CD4-positive, CD25-positive, alpha-beta regulatory T cell (primary cell): ENCODE results near the gene UBN1. TPM values are rescaled to one million over a fixed set of nuclear protein-coding genes. Genes with fewer than 3 reads are reported as not detected.
A peak's percentile ranks its signal among the peaks of the same experiment; 100 is the strongest.

Source experiments
- ATAC-seq, 2 donors: fragments of 150-1000 bp; cut with Tn5 transposase; one replicate each; pipeline ENCODE4 v1.10.0; 2021; ENCODE audit warnings: low read depth in 2 of 2, moderate number of reproducible peaks in 2 of 2, moderate library complexity in 1 of 2
- DNase-seq, 3 donors: peaks; one replicate each; pipeline versions ENCODE4 v3.0.0 to v3.0.0-alpha.2; 2012 to 2022; ENCODE audit warnings: mixed read lengths in 1 of 3
- H3K27ac ChIP-seq: one replicate; pipeline ENCODE4 v1.7.0; 2013; ENCODE audit warnings: mild to moderate bottlenecking, low read length; ENCODE audit not compliant: insufficient read depth, poor library complexity, severe bottlenecking
- H3K27me3 ChIP-seq: one replicate; pipeline ENCODE4 v1.7.0; 2013; ENCODE audit warnings: low read length; ENCODE audit not compliant: control insufficient read depth, insufficient read depth
- H3K36me3 ChIP-seq: one replicate; pipeline ENCODE4 v1.7.0; 2013; ENCODE audit warnings: mild to moderate bottlenecking, low read length, moderate library complexity; ENCODE audit not compliant: control insufficient read depth, insufficient read depth
- H3K4me1 ChIP-seq: 2 replicates; pipeline ENCODE4 v1.7.0; 2013; ENCODE audit warnings: mild to moderate bottlenecking, low read length; ENCODE audit not compliant: insufficient read depth, control insufficient read depth, poor library complexity, severe bottlenecking
- H3K4me3 ChIP-seq: one replicate; pipeline ENCODE4 v1.7.0; 2013; ENCODE audit warnings: low read depth, mild to moderate bottlenecking, low read length, moderate library complexity
- H3K9me3 ChIP-seq, 2 experiments: 1 replicate in 1 of 2; 2 replicates in 1 of 2; pipeline ENCODE4 v1.7.0; 2013; ENCODE audit warnings: low read length in 2 of 2, mild to moderate bottlenecking in 1 of 2, moderate library complexity in 1 of 2; ENCODE audit not compliant: control insufficient read depth in 2 of 2
- H3K27ac Mint-ChIP-seq, 3 donors: one replicate each; pipeline ENCODE4 v1.8.0; 2020 to 2022; ENCODE audit warnings: mild to moderate bottlenecking in 3 of 3, mixed read lengths in 3 of 3, moderate library complexity in 2 of 3
- H3K27me3 Mint-ChIP-seq: one replicate; pipeline ENCODE4 v1.8.0; 2022; ENCODE audit warnings: mild to moderate bottlenecking, mixed read lengths
- H3K36me3 Mint-ChIP-seq: one replicate; pipeline ENCODE4 v1.8.0; 2020; ENCODE audit warnings: mixed read lengths
- H3K4me1 Mint-ChIP-seq, 4 donors: one replicate each; pipeline ENCODE4 v1.8.0; 2020 to 2022; ENCODE audit warnings: mixed read lengths in 4 of 4, mild to moderate bottlenecking in 1 of 4
- H3K4me3 Mint-ChIP-seq, 4 donors: one replicate each; pipeline ENCODE4 v1.8.0; 2020 to 2022; ENCODE audit warnings: mild to moderate bottlenecking in 4 of 4, mixed read lengths in 4 of 4, moderate library complexity in 3 of 4
- H3K9me3 Mint-ChIP-seq, 7 donors: one replicate each; pipeline ENCODE4 v1.8.0; 2020 to 2022; ENCODE audit warnings: mixed read lengths in 7 of 7, mild to moderate bottlenecking in 3 of 7, moderate library complexity in 2 of 7
- polyA plus RNA-seq, 4 donors: library from polyadenylated mRNA; unstranded; fragments of 300-500 nt; fragmentation: Illumina TruSeq; gene quantifications; one replicate each; pipeline ENCODE4 v1.2.3, GENCODE V29; 2021
- total RNA-seq: library from RNA; stranded (reverse); gene quantifications from one replicate; pipeline ENCODE4 v1.2.3, GENCODE V29; 2022

The UBN1 gene
- total and polyA plus RNA-seq, 5 donors from 2014 or later, result 10.8 to 65.3 (median 11.4) TPM

- Histone ChIP-seq H3K9me3 (no peaks in the 10 kb centered on the region), H3K4me3 (no peak overlapping the region), H3K4me1 (no peaks in the 10 kb centered on the region), H3K27ac (no peak overlapping the region), H3K36me3 (peaks cover 77% of the 10 kb centered on the region), H3K27me3 (no peaks in the 10 kb centered on the region)
- H3K36me3 Mint-ChIP-seq, result peaks cover 38% of the 10 kb centered on the region
- H3K4me3 Mint-ChIP-seq, result no peak overlapping the region
- DNase-seq (no peak), ATAC-seq (no peak)
- no peak overlapping the region for H3K27ac Mint-ChIP-seq
- H3K27me3 Mint-ChIP-seq, result no peaks in the 10 kb centered on the region
- H3K4me1 Mint-ChIP-seq, result peaks cover 0 to 7% (median 3%) of the 10 kb centered on the region in 4 donors
- H3K9me3 Mint-ChIP-seq, result peaks cover 0 to 1% (median 0%) of the 10 kb centered on the region in 7 donors
Observed at GRCh38 chr16:4825196-4825595, 22.1 kb upstream of the UBN1 start.

DNA sequence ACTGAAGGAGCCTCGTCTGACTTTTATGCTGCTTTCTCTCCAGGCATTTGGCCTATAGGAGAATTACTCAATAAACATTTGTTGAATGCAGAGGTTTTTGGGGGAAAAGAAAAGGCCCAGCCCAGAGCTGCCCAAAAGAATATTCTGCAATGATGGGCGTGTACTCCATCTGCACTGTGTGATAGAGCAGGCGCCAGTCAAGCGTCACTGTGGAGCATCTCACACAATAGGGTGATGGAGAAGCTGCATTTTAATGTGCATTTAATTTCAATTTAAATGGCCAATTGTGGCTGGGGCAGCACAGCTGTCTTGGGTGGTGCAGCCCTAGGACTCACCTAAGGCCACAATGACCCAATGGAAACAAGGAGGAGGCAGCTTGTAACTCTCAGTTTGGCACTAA lies 20.8 kb upstream of the UBN1 start:
- Mint-ChIP-seq H3K9me3 (peaks cover 0 to 1% (median 0%) of the 10 kb centered on the region in 7 donors), H3K27me3 (no peaks in the 10 kb centered on the region), H3K4me3 (no peak overlapping the region), H3K27ac (no peak overlapping the region), H3K36me3 (peaks cover 40% of the 10 kb centered on the region), H3K4me1 (peaks cover 0 to 10% (median 5%) of the 10 kb centered on the region in 4 donors)
- Histone ChIP-seq H3K4me1 (no peaks in the 10 kb centered on the region), H3K4me3 (no peak overlapping the region), H3K36me3 (peaks cover 81% of the 10 kb centered on the region), H3K27me3 (no peaks in the 10 kb centered on the region), H3K9me3 (no peaks in the 10 kb centered on the region), H3K27ac (no peak overlapping the region)
- no peak for DNase-seq
- no peak for ATAC-seq

- Mint-ChIP-seq H3K9me3 (peaks cover 0 to 1% (median 0%) of the 10 kb centered on the region in 7 donors), H3K4me3 (no peak overlapping the region), H3K4me1 (peaks cover 0 to 11% (median 5%) of the 10 kb centered on the region in 4 donors), H3K27ac (no peak overlapping the region), H3K27me3 (no peaks in the 10 kb centered on the region), H3K36me3 (peaks cover 43% of the 10 kb centered on the region)
- Histone ChIP-seq H3K4me3 (no peak overlapping the region), H3K4me1 (no peaks in the 10 kb centered on the region), H3K36me3 (peaks cover 81% of the 10 kb centered on the region), H3K9me3 (no peaks in the 10 kb centered on the region), H3K27me3 (no peaks in the 10 kb centered on the region), H3K27ac (no peak overlapping the region)
- DNase-seq (no peak), ATAC-seq (no peak)
Observed at GRCh38 chr16:4826980-4827379, 20.3 kb upstream of the UBN1 start.

DNA sequence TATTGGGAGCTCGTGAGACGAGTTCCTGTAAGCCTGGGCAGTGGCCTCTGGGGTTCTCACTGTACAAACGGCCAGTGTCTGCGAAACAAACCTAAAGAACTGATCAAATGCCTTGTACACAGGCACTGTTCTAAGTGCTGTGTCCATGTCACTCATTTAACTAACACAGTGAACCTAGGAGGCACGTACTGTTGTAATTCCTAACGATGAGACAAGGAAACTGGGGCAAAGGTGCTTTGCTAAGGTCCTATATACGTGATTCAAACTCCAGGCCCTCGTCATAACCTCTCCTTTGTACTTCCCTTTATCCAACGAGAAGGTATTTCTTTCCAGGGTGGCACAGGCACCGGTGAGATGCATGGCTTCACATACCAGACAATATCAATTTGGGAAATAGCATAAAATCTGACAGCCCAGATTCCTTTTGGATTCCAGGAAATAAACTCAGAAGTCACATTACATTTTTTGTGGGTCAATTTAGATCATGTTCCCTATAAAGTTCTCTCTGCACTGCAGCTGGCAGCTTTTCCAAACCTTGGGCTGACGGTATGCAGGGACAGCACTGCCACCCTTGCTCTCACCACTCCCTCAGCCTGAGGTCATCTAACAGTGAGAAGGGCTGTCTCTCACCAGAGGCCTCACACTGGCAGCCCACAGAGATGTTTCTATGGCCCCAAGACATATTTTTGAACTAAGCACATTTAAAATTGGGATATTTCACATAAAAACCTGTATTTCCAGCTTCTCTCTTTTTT lies 18.5 kb upstream of the UBN1 start:
- DNase-seq (no peak), ATAC-seq (no peak)
- H3K4me3 ChIP-seq, result no peak overlapping the region
- H3K9me3 Mint-ChIP-seq, result peaks cover 0 to 1% (median 0%) of the 10 kb centered on the region in 7 donors
- H3K4me3 Mint-ChIP-seq, result no peak overlapping the region
- H3K27me3 Mint-ChIP-seq, result no peaks in the 10 kb centered on the region
- H3K27ac ChIP-seq, result no peak overlapping the region
- no peak overlapping the region for H3K27ac Mint-ChIP-seq
- no peaks in the 10 kb centered on the region for H3K4me1 ChIP-seq
- no peaks in the 10 kb centered on the region for H3K27me3 ChIP-seq
- peaks cover 49% of the 10 kb centered on the region for H3K36me3 Mint-ChIP-seq
- H3K4me1 Mint-ChIP-seq, result peaks cover 5 to 17% (median 11%) of the 10 kb centered on the region in 4 donors
- H3K36me3 ChIP-seq, result peaks cover 83% of the 10 kb centered on the region
- H3K9me3 ChIP-seq, result no peaks in the 10 kb centered on the region

GRCh38 chr16:4830408-4830807 lies 16.9 kb upstream of the UBN1 start:
- H3K9me3 Mint-ChIP-seq, result peaks cover 0 to 1% (median 0%) of the 10 kb centered on the region in 7 donors
- no peak overlapping the region for H3K27ac Mint-ChIP-seq
- Histone ChIP-seq H3K4me1 (no peaks in the 10 kb centered on the region), H3K27me3 (no peaks in the 10 kb centered on the region), H3K36me3 (peaks cover 67% of the 10 kb centered on the region), H3K9me3 (no peaks in the 10 kb centered on the region), H3K4me3 (no peak overlapping the region), H3K27ac (no peak overlapping the region)
- no peaks in the 10 kb centered on the region for H3K27me3 Mint-ChIP-seq
- peaks cover 0 to 20% (median 11%) of the 10 kb centered on the region in 4 donors for H3K4me1 Mint-ChIP-seq
- H3K4me3 Mint-ChIP-seq, result no peak overlapping the region
- H3K36me3 Mint-ChIP-seq, result peaks cover 36% of the 10 kb centered on the region
- DNase-seq (no peak), ATAC-seq (no peak)

GRCh38 chr16:4831616-4832015 lies 15.7 kb upstream of the UBN1 start:
- peaks cover 0 to 1% (median 0%) of the 10 kb centered on the region in 7 donors for H3K9me3 Mint-ChIP-seq
- Histone ChIP-seq H3K4me1 (no peaks in the 10 kb centered on the region), H3K27me3 (no peaks in the 10 kb centered on the region), H3K36me3 (peaks cover 65% of the 10 kb centered on the region), H3K27ac (no peak overlapping the region), H3K9me3 (no peaks in the 10 kb centered on the region), H3K4me3 (no peak overlapping the region)
- no peaks in the 10 kb centered on the region for H3K27me3 Mint-ChIP-seq
- peaks cover 0 to 20% (median 11%) of the 10 kb centered on the region in 4 donors for H3K4me1 Mint-ChIP-seq
- peaks cover 36% of the 10 kb centered on the region for H3K36me3 Mint-ChIP-seq
- DNase-seq (no peak), ATAC-seq (no peak)
- H3K27ac Mint-ChIP-seq, result no peak overlapping the region
- no peak overlapping the region for H3K4me3 Mint-ChIP-seq

DNA sequence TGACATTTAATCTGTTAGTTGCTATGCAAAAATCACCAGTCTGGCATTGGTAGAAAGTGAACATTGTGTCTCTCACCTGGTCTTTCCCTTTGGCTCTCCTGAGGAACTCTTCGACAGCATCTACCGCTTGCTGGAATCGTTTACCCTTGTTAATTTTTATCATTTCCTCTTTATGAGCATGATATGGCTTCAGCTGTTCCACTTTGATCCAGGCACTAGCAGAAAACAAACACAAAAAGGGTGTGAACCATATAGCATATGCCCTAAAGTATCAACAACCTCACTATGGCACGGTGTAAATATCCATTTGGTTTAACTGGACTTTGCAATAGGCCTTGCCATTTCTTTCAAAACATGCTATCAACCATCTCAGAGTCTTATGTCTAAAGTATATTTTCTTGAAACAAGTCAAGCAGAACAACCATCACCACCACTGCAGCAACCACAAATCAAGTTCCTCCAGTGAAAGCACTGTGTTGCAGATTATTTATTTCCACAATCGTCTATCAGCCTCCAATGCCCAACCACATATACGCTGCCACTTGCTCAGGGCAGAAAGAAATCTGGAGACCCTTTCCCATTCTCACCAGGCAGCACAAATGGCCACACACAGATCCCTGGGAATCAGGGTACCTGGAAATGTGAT lies 14.5 kb upstream of the UBN1 start:
- H3K4me1 Mint-ChIP-seq, result peaks cover 0 to 20% (median 13%) of the 10 kb centered on the region in 4 donors
- Histone ChIP-seq H3K36me3 (peaks cover 64% of the 10 kb centered on the region), H3K4me3 (no peak overlapping the region), H3K27me3 (no peaks in the 10 kb centered on the region), H3K27ac (no peak overlapping the region), H3K4me1 (no peaks in the 10 kb centered on the region), H3K9me3 (no peaks in the 10 kb centered on the region)
- H3K36me3 Mint-ChIP-seq, result peaks cover 39% of the 10 kb centered on the region
- DNase-seq, result no peak
- H3K27me3 Mint-ChIP-seq, result no peaks in the 10 kb centered on the region
- peak overlapping the region in 1 of 3 donors; percentile 57 for H3K27ac Mint-ChIP-seq
- ATAC-seq, result no peak
- no peak overlapping the region for H3K4me3 Mint-ChIP-seq
- H3K9me3 Mint-ChIP-seq, result no peaks in the 10 kb centered on the region
